LNCaP clone FGC (cell line): ENCODE measurements around the gene ENO2.
"Not testable (repeated sequence)": the region's sequence is repeated elsewhere in the genome, so short reads cannot be mapped to it uniquely, and the experiment has no call there.

ENCODE experiments used
- DNase-seq: peaks from one replicate; pipeline ENCODE4 v3.0.0-alpha.2; 2011; ENCODE audit warnings: low read depth
- H3K4me3 ChIP-seq: 2 replicates; pipeline ENCODE4 v1.5.1; 2011; ENCODE audit warnings: mild to moderate bottlenecking, low read depth, low read length, control low read depth
- CTCF ChIP-seq: IDR thresholded peaks from 2 replicates; pipeline ENCODE4 v1.5.1; 2012; ENCODE audit warnings: mild to moderate bottlenecking; ENCODE audit not compliant: control insufficient read depth, insufficient read depth; ENCODE audit errors: extremely low read depth

The ENO2 gene

GRCh38 chr12:6902448-6902847, 11.9 kb upstream of the ENO2 start:
- DNase-seq = no peak
- no peak overlapping the region for H3K4me3 ChIP-seq

DNA sequence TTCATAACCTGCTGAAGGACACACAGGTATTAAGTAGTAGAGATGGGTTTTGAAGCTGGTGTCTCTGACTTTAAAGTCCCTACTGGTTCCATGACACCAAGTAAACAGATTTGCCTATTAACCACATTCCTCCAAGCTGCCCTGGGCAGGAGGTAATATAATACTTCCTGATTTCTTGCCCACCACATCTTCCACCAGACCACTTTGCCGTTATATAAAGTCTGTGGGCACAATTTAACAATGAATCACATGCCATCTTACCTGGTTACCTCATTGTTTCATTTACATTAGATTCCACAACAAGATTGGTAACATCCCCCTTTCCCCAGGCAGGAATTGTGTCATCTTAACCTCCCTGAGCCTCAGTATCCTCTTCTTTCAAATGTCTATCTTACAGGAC, 10.7 kb upstream of the ENO2 start:
- TF ChIP-seq CTCF = no peak
- DNase-seq = no peak
- no peak overlapping the region for H3K4me3 ChIP-seq

More at GRCh38 chr12:6902448-6902847, 11.9 kb upstream of the ENO2 start:
- no peak for TF ChIP-seq CTCF

- H3K4me3 ChIP-seq = peak within 1 kb of the TSS; percentile 69
- no peak for TF ChIP-seq CTCF
- DNase-seq = peak; percentile 87
Observed at GRCh38 chr12:6904280-6905276, 9.8 kb upstream of the ENO2 start, which contains the start of gene LRRC23. Gene LRRC23 (plus strand): TSS chr12:6904822. CDS start chr12:6905634, 812 bp downstream.

GRCh38 chr12:6905414-6906040, 8.9 kb upstream of the ENO2 start:
- DNase-seq = no peak
- TF ChIP-seq CTCF = no peak
- H3K4me3 ChIP-seq = peak overlapping the region; percentile 69

DNA sequence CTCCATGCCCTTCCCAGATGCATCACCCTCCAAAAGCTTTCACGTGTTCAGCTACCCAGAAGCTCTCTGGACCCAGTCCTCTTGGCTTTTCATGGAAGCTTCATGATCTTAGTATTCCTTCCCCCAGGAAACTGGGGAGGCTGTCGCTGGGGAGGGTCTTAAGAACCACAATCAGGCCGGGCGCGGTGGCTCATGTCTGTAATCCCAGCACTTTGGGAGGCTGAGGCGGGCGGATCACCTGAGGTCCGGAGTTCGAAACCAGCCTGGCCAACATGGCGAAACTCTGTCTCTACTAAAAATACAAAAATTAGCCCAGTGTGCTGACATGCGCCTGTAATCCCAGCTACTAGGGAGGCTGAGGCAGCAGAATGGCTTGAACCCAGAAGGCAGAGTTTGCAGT, 6.2 kb upstream of the ENO2 start:
- DNase-seq, H3K4me3 ChIP-seq: not testable (repeated sequence)

DNA sequence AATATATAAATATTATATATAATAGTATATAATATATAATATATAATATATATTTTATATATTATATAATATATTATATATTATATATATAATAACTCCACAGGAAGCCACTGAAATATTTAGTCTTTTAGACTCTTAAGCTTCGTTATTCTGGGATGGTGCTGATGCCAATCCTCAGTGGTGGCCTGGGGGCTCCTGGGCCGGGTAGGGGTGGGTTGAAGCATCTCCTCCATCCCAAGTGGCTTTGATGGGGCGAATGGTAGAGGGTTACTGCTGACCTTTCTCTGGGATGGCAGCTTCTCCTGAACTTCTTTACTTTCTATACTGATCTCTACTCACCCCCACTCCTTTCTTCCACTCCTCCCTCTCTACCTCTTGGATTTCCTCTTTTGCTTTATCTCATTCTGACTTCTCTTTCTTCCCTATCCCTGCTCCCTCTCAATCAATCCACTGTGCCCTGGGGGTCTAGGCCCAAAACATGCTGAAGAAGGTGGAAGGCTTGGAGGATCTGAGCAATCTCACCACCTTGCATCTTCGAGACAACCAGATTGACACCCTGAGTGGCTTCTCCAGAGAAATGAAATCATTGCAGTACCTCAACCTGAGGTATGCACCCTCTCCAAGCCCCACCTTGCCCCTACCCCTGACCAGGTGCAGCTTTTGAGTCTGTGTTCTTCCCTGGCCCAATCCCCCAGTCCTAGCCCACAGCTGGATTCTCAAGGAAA, 4.8 kb upstream of the ENO2 start:
- no peak overlapping the region for H3K4me3 ChIP-seq
- DNase-seq = no peak
- no peak for TF ChIP-seq CTCF

DNA sequence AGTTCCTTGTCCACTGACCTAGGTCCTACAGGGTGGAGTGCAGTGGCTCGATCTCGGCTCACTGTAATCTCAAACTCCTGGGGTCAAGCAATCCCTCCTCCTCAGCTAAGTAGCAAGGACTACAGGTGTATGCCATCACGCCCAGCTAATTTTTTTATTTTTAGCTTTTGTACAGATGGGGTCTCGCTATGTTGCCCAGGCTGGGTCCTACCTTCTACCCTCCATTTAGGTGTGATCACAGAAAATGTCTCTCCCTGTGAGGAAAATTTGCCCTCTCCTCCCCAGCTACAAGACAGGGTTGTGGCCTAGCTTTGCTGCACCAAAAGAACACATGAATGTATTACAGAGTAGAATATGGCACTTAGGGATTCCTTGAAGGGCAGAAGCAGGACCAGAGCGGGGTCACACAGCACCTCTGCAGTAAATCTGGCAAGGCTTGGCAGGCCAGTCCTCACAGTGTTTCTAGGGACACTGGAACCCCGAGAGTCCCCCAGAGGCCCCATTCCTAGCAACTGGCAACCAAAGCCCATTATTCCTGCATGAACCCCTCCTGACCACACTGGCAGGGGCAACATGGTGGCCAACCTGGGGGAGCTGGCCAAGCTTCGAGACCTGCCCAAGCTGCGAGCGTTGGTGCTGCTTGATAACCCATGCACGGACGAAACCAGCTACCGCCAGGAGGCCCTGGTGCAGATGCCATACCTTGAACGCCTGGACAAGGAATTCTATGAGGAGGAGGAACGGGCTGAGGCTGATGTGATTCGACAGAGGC, 2.0 kb upstream of the ENO2 start:
- H3K4me3 ChIP-seq = no peak overlapping the region
- no peak for DNase-seq
- no peak for TF ChIP-seq CTCF
